HepG2 (cell line): ENCODE data around the gene MORN1.

ENCODE experiments used
- RNF2 ChIP-seq: fragments of 450-650 bp; conservative IDR thresholded peaks from 2 replicates; pipeline ENCODE4 v1.6.1; 2016; ENCODE audit warnings: low read depth
- ZNF205 ChIP-seq: IDR thresholded peaks from 2 replicates; pipeline ENCODE4 v1.6.1; 2018; ENCODE audit warnings: missing biosample characterization, missing genetic modification reagents
- TF ChIP-seq, protein P1 (sequence below): sonication (generic); IDR thresholded peaks from 2 replicates; pipeline ENCODE4 v1.6.1; 2016; ENCODE audit warnings: low read depth, borderline replicate concordance

DNA sequence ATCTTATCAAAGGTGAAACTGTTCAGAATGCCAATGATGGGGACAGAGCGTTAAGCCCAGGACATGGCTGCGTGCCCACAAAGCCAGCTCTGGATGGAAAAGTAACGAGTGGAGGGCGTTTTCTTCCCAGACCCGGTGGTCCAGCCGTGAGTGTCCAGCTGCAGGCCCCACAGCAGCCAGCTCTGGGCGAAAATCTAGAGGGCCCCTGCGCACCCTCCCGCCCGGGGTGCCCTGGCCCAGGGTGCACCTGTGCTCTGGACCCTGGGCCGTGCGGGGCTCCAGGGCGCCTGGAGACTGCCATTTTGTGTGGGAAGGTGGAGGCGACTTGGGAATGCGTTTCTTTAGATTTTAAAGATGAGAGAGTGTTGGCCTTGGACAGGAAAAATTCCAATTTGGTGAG lies 104.4 kb downstream of the MORN1 start:
- TF ChIP-seq, protein P1, sequence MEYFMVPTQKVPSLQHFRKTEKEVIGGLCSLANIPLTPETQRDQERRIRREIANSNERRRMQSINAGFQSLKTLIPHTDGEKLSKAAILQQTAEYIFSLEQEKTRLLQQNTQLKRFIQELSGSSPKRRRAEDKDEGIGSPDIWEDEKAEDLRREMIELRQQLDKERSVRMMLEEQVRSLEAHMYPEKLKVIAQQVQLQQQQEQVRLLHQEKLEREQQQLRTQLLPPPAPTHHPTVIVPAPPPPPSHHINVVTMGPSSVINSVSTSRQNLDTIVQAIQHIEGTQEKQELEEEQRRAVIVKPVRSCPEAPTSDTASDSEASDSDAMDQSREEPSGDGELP = no peak
- no peak for TF ChIP-seq RNF2
- no peak for TF ChIP-seq ZNF205 (CRISPR knock-in tag)
